GM18498 (cell line): Measurements from ENCODE around the gene CREBZF.

ENCODE experiments used
- ATAC-seq: cut with Tn5 transposase; IDR thresholded peaks from one replicate; pipeline ENCODE4 v1.9.1; 2021; ENCODE audit warnings: mild to moderate bottlenecking, moderate library complexity; ENCODE audit not compliant: unreplicated experiment

CREBZF gene, protein sequence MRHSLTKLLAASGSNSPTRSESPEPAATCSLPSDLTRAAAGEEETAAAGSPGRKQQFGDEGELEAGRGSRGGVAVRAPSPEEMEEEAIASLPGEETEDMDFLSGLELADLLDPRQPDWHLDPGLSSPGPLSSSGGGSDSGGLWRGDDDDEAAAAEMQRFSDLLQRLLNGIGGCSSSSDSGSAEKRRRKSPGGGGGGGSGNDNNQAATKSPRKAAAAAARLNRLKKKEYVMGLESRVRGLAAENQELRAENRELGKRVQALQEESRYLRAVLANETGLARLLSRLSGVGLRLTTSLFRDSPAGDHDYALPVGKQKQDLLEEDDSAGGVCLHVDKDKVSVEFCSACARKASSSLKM

DNA sequence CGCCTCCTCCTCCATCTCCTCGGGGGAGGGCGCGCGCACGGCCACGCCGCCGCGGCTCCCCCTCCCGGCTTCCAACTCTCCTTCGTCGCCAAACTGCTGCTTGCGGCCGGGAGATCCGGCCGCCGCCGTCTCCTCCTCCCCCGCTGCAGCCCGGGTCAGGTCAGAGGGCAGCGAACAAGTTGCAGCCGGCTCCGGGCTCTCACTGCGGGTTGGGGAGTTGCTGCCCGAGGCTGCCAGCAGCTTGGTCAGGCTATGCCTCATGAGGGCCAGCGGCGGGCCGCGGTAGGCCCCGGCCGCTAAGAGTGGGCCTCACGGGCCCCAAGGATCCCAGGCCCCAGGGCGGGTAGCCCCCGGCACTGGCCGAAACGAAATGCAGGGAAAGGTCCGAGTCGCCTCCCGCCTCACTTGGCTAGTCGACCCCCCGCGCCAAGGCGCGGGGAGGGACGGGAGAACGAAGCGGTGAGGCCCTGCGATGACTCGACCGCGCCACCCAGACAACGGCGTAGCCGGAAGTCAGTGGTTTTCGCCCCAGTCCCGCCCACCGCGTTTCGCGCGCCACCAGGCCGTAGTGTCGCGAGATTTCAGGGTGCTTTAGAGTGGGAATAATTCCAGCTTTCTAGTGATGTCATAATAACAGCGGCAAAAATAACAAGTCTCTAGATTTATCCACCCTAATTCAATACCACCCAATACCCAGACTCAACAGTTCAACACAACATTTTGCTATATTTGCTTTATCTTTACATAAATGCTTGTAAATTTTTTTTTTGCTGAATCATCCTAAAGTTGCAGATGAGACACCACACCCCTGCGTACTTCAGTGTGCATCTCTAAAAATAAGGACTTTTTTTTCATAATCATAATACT lies at the start of gene CREBZF:
Gene CREBZF (minus strand): TSS at position 515 of the 867 bp plus-strand sequence. CDS start 254 bp downstream, at position 261.
- ATAC-seq, result peak; percentile 88

DNA sequence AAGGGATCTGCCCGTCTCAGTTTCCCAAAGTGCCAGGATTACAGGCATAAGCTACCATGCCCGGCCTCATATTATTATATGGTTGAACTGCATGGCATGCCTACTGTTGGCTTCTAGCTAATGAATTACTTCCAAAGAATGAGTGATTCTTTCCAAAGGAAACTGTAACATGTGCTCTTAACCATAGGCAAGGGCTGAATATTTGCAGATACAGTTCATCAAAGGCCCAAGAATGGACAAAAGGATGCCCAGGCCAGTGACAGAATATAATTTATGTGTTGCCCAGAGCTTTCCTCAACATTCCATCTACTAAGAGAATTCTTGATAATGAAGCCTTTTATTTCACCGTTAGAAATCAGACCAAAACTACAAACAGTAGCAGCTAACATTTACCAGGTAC lies 48.0 kb upstream of the CREBZF start:
- no peak for ATAC-seq

DNA sequence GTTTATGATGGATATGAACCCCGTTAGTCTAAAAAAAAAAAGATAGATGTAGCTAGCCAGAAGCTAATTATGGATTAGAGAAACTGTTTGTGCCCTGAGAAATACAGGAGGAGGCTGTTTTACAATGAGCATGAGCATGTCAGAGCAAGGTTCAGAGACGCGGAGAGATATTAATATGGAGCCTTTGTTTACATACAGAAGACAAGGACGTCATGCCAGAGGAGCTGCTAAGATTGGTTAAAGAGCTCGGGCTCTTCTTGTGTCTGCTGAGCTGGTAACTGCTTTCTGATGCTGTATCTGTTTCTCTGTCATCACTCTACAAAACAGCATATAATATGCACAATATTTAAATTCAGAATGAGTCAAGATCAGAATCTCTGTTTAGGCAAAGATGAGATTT lies 46.0 kb upstream of the CREBZF start:
- no peak for ATAC-seq

- no peak for ATAC-seq
Observed at GRCh38 chr11:85709941-85710702, 45.2 kb upstream of the CREBZF start.

- no peak for ATAC-seq
Observed at GRCh38 chr11:85705800-85706199, 40.9 kb upstream of the CREBZF start.

- no peak for ATAC-seq
Observed at GRCh38 chr11:85704967-85705366, 40.0 kb upstream of the CREBZF start.

- peak; percentile 83 for ATAC-seq
Observed at GRCh38 chr11:85699957-85700741, 35.2 kb upstream of the CREBZF start.

GRCh38 chr11:85698195-85698594 lies 33.3 kb upstream of the CREBZF start:
- ATAC-seq, result no peak

DNA sequence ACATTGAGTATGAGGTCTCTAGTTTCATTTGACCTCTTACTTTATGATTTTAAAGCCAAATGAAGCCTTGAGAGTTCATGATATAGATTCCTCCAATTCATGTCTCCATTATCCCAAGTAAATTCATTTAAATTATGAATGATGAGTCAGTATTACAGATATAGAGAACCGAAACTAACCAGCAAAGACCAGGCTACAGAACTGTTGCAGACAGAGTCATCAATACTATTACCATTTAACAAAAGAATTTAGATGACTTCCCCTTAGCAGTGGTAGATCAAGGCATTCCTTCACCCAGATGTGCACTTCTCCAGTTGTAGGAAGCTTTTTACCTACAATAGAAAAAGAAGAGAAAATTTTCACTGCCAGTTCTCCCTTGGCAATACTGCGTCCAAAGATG lies 32.8 kb upstream of the CREBZF start:
- peak; percentile 46 for ATAC-seq

DNA sequence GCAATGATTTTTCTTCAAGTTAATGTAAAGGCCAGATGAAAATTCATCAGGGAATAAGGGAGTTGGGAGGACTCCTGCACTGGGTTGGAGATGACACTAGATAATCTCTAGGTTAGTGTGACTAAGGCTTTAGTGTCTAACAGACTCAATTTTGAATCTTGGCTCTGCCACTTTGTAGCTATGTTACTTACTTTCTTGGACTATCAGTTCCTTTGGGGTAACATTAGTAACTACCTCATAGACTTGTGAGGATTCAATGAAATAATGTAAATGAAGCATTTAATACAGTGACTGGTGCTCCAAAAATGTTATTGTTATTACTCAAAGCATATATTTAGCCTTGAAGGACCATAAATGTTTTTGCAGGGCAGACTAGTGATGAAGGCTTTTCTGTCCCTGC lies 30.6 kb upstream of the CREBZF start:
- no peak for ATAC-seq

- ATAC-seq, result no peak
Observed at GRCh38 chr11:85694385-85694980, 29.6 kb upstream of the CREBZF start.

GRCh38 chr11:85685820-85686459 lies 21.0 kb upstream of the CREBZF start, which contains the start of gene CCDC89:
CCDC89 (minus strand) TSS chr11:85686195; CDS start chr11:85686130, 65 bp downstream.
- ATAC-seq, result no peak

DNA sequence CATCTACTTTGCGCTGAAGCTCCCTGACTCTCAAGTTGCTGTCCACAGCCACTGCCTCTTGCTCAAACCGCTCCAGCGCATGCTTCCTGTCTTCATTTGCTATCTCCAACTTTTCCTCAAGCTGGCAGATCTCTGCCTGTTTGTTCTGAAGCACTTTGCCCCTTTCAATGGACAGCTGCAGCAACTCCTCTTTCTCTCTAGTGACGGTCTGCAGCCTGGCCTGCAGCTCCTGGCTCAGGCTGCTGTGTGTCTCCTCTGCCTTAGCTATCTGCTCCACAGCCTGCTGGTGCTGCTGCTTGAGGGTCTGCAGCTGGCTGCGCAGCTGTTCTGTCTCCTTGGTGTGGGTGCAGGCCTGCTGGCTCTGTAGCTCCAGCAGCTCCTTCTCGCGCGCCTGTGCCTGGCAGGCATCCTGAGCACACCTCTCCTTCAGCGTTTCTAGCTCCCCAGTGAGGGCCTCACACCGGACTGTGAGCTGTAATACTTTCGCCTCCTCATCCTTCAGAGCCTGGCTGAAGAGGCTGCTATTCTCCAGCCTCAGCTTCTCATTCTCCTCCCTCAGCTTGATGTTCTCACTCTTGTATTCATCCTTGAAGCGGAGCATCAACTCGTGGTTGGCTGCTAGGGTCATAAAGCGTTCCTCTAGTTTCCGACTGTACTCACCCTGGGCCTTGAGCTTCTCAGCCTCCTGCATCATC lies 20.3 kb upstream of the CREBZF start:
- no peak for ATAC-seq

DNA sequence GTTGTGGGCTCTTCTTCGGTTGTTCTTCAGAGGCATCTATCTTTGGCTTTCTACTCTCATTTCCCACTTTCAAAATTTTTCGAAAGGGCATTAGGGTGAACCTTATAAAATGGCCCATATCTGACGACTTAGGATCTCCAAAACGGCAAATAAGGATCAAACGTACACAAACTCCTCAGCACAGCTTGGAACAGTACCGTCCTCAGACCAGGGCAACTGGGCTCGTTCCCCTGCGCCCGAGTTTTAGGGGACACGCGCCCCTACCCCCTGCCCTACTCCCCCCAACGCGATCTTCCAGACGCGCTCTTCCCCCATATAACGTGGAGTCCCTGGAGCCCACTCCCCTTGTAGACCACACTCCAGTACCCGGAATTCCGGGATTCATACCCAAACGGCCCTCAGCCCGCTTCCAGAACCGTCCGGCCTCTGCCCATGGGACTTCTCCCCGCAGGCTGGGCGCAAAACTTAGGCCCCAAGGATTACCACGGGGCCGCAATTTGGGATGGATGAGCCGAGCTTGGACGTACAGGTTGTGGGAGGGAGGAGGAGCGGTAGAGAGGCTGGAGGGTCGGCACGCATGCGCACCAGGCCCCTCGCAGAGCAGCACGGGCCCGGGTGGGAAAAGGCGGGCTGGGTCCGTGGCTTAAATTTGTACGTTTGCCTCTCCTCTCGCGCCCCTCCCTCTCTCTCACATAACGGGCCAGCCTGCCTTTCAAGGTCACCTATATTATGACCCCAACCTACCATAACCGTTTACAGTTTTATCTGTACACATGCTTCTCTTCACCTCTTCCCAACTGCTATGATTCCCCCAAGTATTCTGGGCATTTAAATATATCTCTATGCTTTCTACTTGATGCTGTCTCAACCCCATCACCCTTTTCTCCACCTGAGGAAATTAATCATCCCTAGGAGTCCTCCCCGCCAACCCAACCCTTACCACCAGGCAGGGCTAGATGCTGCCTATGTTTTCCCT lies 17.7 kb upstream of the CREBZF start:
- ATAC-seq, result peak; percentile 84

GRCh38 chr11:85680897-85681296 lies 16.0 kb upstream of the CREBZF start:
- no peak for ATAC-seq

GRCh38 chr11:85679576-85679975 lies 14.6 kb upstream of the CREBZF start:
- ATAC-seq, result no peak

GRCh38 chr11:85673393-85673792 lies 8.5 kb upstream of the CREBZF start:
- no peak for ATAC-seq
